SK-N-MC (cell line): Measurements from ENCODE around the gene DUSP22.

ENCODE experiments used
- EZH2 ChIP-seq: fragments of 200-600 bp; sonication (generic); IDR thresholded peaks from one replicate; pipeline ENCODE4 v1.6.1; 2017; ENCODE audit warnings: antibody characterized with exemption
- POLR2AphosphoS5 ChIP-seq: IDR thresholded peaks from 2 replicates; pipeline ENCODE4 v1.6.1; 2012; ENCODE audit warnings: mild to moderate bottlenecking, low read depth, low read length, borderline replicate concordance

DNA sequence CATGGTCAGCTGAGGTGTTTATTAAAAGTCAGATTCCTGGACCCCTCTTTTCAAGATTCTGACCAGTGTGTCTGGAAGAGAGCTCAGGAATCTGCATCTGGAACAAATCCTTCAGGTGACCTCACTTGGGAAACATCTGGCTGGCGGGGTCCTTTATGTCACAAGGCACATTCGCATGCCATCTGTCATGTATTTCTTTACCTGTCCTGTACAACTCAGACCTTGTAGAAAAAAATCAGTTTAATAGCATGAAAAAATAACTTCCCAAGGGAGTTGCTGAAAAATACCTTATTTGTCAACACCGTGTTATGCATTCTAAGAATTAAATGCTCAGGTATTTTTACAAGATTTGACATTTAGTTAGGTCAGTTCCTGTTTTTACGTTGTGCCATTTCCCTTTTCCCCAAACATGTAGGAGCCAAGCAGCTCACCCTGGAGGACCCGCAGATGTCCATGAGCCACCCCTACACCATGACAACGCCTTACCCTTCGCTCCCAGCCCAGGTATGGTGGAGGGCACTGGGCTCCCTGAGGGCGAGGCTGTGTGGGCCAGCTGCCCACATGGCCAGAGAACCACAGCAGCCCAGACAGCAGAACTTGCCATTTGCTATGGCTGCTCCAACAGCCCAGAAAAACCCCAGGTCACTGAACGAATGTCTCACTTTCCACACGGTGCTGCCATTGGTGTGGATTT is 103.3 kb downstream of the DUSP22 start:
- TF ChIP-seq EZH2 (no peak), POLR2AphosphoS5 (no peak)
